Naive B cell (primary cell): ENCODE results near the gene IL18RAP. TPM values are rescaled to one million over a fixed set of nuclear protein-coding genes. Genes with fewer than 3 reads are reported as not detected.

Source experiments
- ATAC-seq, 2 donors: fragments of 150-1000 bp; cut with Tn5 transposase; 2 replicates each; pipeline ENCODE4 v1.10.0; 2021; ENCODE audit warnings: low read depth in 2 of 2, mild to moderate bottlenecking in 2 of 2, moderate library complexity in 2 of 2
- DNase-seq: peaks from one replicate; pipeline ENCODE4 v3.0.0; 2022
- H3K27ac Mint-ChIP-seq, 6 donors: one replicate each; pipeline ENCODE4 v1.8.0; 2020 to 2022; ENCODE audit warnings: mild to moderate bottlenecking in 6 of 6, mixed read lengths in 6 of 6, moderate library complexity in 5 of 6, inconsistent platforms in 2 of 6
- H3K27me3 Mint-ChIP-seq, 3 donors: one replicate each; pipeline ENCODE4 v1.8.0; 2021 to 2022; ENCODE audit warnings: mixed read lengths in 3 of 3, mild to moderate bottlenecking in 1 of 3
- H3K36me3 Mint-ChIP-seq, 2 donors: one replicate each; pipeline ENCODE4 v1.8.0; 2020 to 2022; ENCODE audit warnings: mixed read lengths in 2 of 2, inconsistent platforms in 1 of 2, mild to moderate bottlenecking in 1 of 2
- H3K4me1 Mint-ChIP-seq, 3 donors: one replicate each; pipeline ENCODE4 v1.8.0; 2020 to 2022; ENCODE audit warnings: mixed read lengths in 3 of 3, inconsistent platforms in 1 of 3, mild to moderate bottlenecking in 1 of 3, moderate library complexity in 1 of 3
- H3K4me3 Mint-ChIP-seq, 8 donors: one replicate each; pipeline ENCODE4 v1.8.0; 2020 to 2022; ENCODE audit warnings: mild to moderate bottlenecking in 8 of 8, mixed read lengths in 8 of 8, moderate library complexity in 8 of 8, inconsistent platforms in 2 of 8
- H3K9me3 Mint-ChIP-seq, 7 donors: one replicate each; pipeline ENCODE4 v1.8.0; 2020 to 2022; ENCODE audit warnings: mixed read lengths in 7 of 7, mild to moderate bottlenecking in 5 of 7, inconsistent platforms in 2 of 7, moderate library complexity in 1 of 7
- polyA plus RNA-seq, 6 donors: library from polyadenylated mRNA; unstranded; fragments of 300-500 nt; fragmentation: Illumina TruSeq; gene quantifications; one replicate each; pipeline ENCODE4 v1.2.3, GENCODE V29; 2021; ENCODE audit warnings: low read depth in 6 of 6

The IL18RAP gene
- polyA plus RNA-seq, 6 donors from 2014 or later = not detected

GRCh38 chr2:102451968-102452367, 29.0 kb downstream of the IL18RAP start:
- no peak for DNase-seq
- ATAC-seq = no peak
- H3K36me3 Mint-ChIP-seq = no peaks in the 10 kb centered on the region
- H3K4me1 Mint-ChIP-seq = no peaks in the 10 kb centered on the region
- peak overlapping the region in 1 of 6 donors; percentile 37 for H3K27ac Mint-ChIP-seq
- peaks cover 9 to 19% (median 13%) of the 10 kb centered on the region in 3 donors for H3K27me3 Mint-ChIP-seq
- H3K4me3 Mint-ChIP-seq = no peak overlapping the region
- peaks cover 0 to 13% (median 5%) of the 10 kb centered on the region in 7 donors for H3K9me3 Mint-ChIP-seq

- H3K27me3 Mint-ChIP-seq = peaks cover 9 to 19% (median 13%) of the 10 kb centered on the region in 3 donors
- no peak overlapping the region for H3K4me3 Mint-ChIP-seq
- no peak overlapping the region for H3K27ac Mint-ChIP-seq
- peaks cover 0 to 13% (median 5%) of the 10 kb centered on the region in 7 donors for H3K9me3 Mint-ChIP-seq
- H3K36me3 Mint-ChIP-seq = no peaks in the 10 kb centered on the region
- no peak for ATAC-seq
- no peaks in the 10 kb centered on the region for H3K4me1 Mint-ChIP-seq
- no peak for DNase-seq
These were observed 30.5 kb downstream of the IL18RAP start for GRCh38 chr2:102453501-102453900.

- DNase-seq = no peak
These were observed 32.2 kb downstream of the IL18RAP start for GRCh38 chr2:102455061-102455670.

DNA sequence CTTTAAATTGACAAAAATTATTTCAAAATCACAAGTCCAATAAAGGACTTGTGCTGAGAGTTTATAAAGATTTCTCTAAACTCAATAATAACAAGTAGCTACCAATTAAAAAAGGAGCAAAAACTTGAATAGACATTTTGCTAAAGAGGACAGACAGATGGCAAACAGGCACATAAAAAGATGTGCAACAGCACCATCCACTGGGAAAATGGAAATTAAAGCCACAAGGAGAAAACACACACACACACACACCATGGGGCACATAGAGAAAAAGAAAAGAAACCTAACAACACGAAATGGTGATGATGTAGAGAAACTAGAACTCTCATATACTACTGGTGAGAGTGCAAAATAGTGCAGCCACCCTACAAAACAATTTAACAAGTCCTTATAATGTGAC, 37.5 kb downstream of the IL18RAP start:
- peaks cover 9 to 36% (median 12%) of the 10 kb centered on the region in 3 donors for H3K27me3 Mint-ChIP-seq

More at GRCh38 chr2:102455061-102455670, 32.2 kb downstream of the IL18RAP start:
- Mint-ChIP-seq H3K36me3 (no peaks in the 10 kb centered on the region), H3K27me3 (peaks cover 9 to 19% (median 13%) of the 10 kb centered on the region in 3 donors), H3K4me3 (no peak overlapping the region), H3K27ac (no peak overlapping the region), H3K9me3 (peaks cover 0 to 17% (median 5%) of the 10 kb centered on the region in 7 donors), H3K4me1 (no peaks in the 10 kb centered on the region)
- no peak for ATAC-seq

DNA sequence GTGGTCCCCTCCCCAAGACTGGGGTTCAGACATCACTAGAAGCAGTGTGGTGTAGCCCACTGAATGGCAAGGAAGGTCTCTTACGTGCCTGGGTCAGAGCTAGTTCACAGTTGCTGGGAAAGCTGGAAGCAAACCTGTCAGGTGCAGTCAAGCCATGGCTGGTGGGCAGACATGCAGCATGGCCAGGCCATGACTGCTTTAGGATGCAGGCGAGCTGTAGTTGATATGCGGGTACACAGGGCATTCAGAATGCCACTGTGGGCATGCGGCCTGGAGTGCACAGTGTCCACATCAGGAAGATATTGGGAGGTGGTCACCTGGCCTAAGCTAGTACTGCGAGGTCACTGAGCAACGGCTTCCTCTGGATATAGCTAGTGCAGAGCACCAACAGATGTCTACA, 38.2 kb downstream of the IL18RAP start:
- Mint-ChIP-seq H3K9me3 (peaks cover 0 to 14% (median 1%) of the 10 kb centered on the region in 7 donors), H3K36me3 (no peaks in the 10 kb centered on the region), H3K27me3 (peaks cover 9 to 31% (median 16%) of the 10 kb centered on the region in 3 donors), H3K4me1 (no peaks in the 10 kb centered on the region), H3K4me3 (no peak overlapping the region), H3K27ac (no peak overlapping the region)
- ATAC-seq (no peak), DNase-seq (no peak)

More for the DNA sequence above, 37.5 kb downstream of the IL18RAP start:
- peaks cover 0 to 22% (median 7%) of the 10 kb centered on the region in 7 donors for H3K9me3 Mint-ChIP-seq
- no peaks in the 10 kb centered on the region for H3K4me1 Mint-ChIP-seq
- ATAC-seq (no peak), DNase-seq (no peak)
- no peaks in the 10 kb centered on the region for H3K36me3 Mint-ChIP-seq
- no peak overlapping the region for H3K27ac Mint-ChIP-seq
- no peak overlapping the region for H3K4me3 Mint-ChIP-seq

DNA sequence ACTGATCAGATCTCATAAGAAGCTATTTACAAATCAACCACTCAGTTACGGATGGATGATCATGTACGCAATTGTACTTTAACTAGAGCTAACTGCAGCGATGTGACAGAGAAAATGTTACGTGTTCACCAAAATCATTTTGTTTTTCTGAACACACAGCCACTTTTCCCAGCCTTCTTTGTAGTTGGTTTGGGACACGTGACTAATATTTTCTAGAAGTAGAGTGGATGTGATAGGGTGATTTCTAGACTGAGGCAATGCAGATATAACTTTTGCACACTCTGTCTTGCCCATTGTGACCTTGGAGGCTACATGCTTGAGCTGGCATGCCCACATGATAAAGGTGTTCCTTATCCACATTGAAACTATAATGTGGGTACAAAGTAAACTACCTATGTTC, 40.2 kb downstream of the IL18RAP start:
- Mint-ChIP-seq H3K27ac (no peak overlapping the region), H3K4me1 (no peaks in the 10 kb centered on the region), H3K9me3 (peaks cover 0 to 14% (median 7%) of the 10 kb centered on the region in 7 donors), H3K4me3 (no peak overlapping the region), H3K36me3 (no peaks in the 10 kb centered on the region), H3K27me3 (peaks cover 9 to 31% (median 20%) of the 10 kb centered on the region in 3 donors)
- ATAC-seq (no peak), DNase-seq (no peak)

- Mint-ChIP-seq H3K9me3 (peaks cover 8 to 33% (median 15%) of the 10 kb centered on the region in 7 donors), H3K4me1 (no peaks in the 10 kb centered on the region)
These were observed 47.2 kb downstream of the IL18RAP start for GRCh38 chr2:102470168-102470567.

DNA sequence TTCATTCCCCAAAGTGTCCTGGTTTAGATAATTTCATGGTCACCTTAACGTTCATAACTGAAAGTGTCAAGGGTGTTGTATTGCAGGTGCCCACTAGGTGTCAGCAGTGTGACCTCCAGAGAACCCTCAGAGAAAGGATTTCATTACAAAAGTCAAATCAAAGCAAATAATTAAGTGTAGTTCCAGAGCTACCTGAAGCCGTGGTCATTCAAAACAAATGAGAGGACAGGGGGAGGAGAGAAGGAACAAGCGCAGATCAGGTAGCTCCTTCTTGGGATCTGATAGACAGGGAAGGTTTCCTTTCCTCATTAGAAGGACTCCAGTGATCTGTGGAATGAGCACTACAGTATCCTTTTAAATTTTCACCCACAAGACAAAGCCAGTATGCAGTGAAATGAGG, 50.1 kb downstream of the IL18RAP start, which contains the start of gene SLC9A4:
Gene SLC9A4, plus strand, starts transcription at position 207 of the 400 bp plus-strand sequence. CDS start 534 bp downstream, outside the sequence.
- DNase-seq = peak; percentile 16
- H3K9me3 Mint-ChIP-seq = peaks cover 8 to 23% (median 13%) of the 10 kb centered on the region in 7 donors
- ATAC-seq = no peak
- H3K27me3 Mint-ChIP-seq = peaks cover 32 to 44% (median 37%) of the 10 kb centered on the region in 3 donors
- H3K4me3 Mint-ChIP-seq = no peak within 1 kb of the TSS
- peaks cover 7 to 13% of the 10 kb centered on the region in 2 donors for H3K36me3 Mint-ChIP-seq
- H3K27ac Mint-ChIP-seq = no peak within 1 kb of the TSS
- no peaks in the 10 kb centered on the region for H3K4me1 Mint-ChIP-seq

More at GRCh38 chr2:102470168-102470567, 47.2 kb downstream of the IL18RAP start:
- DNase-seq (no peak), ATAC-seq (no peak)
- H3K27me3 Mint-ChIP-seq = peaks cover 20 to 35% (median 23%) of the 10 kb centered on the region in 3 donors
- H3K27ac Mint-ChIP-seq = no peak overlapping the region
- peaks cover 7 to 13% of the 10 kb centered on the region in 2 donors for H3K36me3 Mint-ChIP-seq
- H3K4me3 Mint-ChIP-seq = no peak overlapping the region

GRCh38 chr2:102473631-102474030, 50.7 kb downstream of the IL18RAP start:
- Mint-ChIP-seq H3K4me1 (no peaks in the 10 kb centered on the region), H3K27ac (no peak overlapping the region), H3K9me3 (peaks cover 8 to 17% (median 12%) of the 10 kb centered on the region in 7 donors), H3K27me3 (peaks cover 35 to 39% (median 38%) of the 10 kb centered on the region in 3 donors), H3K36me3 (peaks cover 7 to 13% of the 10 kb centered on the region in 2 donors), H3K4me3 (no peak overlapping the region)
- ATAC-seq = no peak
- DNase-seq = no peak

GRCh38 chr2:102474785-102475184, 51.8 kb downstream of the IL18RAP start:
- Mint-ChIP-seq H3K4me3 (no peak overlapping the region), H3K36me3 (peaks cover 7 to 10% of the 10 kb centered on the region in 2 donors), H3K9me3 (peaks cover 4 to 10% (median 8%) of the 10 kb centered on the region in 7 donors), H3K27me3 (peaks cover 29 to 38% (median 37%) of the 10 kb centered on the region in 3 donors), H3K27ac (peak overlapping the region in 1 of 6 donors; percentile 13), H3K4me1 (no peaks in the 10 kb centered on the region)
- no peak for DNase-seq
- ATAC-seq = no peak

DNA sequence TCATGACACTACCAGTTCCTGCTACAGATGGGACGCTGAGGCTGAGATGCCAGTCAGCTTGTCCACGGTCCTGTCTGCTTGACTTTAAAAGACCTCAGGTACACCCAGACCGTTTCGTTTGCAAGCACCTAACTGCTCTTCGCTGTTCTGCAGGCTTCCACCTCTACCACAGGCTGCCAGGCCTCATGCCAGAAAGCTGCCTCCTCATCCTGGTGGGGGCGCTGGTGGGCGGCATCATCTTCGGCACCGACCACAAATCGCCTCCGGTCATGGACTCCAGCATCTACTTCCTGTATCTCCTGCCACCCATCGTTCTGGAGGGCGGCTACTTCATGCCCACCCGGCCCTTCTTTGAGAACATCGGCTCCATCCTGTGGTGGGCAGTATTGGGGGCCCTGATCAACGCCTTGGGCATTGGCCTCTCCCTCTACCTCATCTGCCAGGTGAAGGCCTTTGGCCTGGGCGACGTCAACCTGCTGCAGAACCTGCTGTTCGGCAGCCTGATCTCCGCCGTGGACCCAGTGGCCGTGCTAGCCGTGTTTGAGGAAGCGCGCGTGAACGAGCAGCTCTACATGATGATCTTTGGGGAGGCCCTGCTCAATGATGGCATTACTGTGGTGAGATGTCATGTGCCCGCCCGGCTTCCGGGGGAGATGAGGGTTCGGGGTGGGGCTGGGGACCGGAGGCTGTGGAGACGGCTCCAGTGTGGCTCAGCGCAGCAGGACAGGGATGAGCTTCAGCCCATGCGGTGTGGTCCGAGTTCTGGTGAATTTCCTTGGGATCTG, 55.9 kb downstream of the IL18RAP start:
- Mint-ChIP-seq H3K36me3 (no peaks in the 10 kb centered on the region), H3K27me3 (peaks cover 18 to 28% (median 27%) of the 10 kb centered on the region in 3 donors)
- no peak for DNase-seq

GRCh38 chr2:102480285-102481195, 57.6 kb downstream of the IL18RAP start:
- DNase-seq = no peak
- H3K27ac Mint-ChIP-seq = peak overlapping the region in 1 of 6 donors; percentile 74
- H3K36me3 Mint-ChIP-seq = no peaks in the 10 kb centered on the region

More for the DNA sequence above, 55.9 kb downstream of the IL18RAP start:
- ATAC-seq = no peak
- Mint-ChIP-seq H3K4me1 (no peaks in the 10 kb centered on the region), H3K4me3 (no peak overlapping the region), H3K9me3 (no peaks in the 10 kb centered on the region), H3K27ac (no peak overlapping the region)

DNA sequence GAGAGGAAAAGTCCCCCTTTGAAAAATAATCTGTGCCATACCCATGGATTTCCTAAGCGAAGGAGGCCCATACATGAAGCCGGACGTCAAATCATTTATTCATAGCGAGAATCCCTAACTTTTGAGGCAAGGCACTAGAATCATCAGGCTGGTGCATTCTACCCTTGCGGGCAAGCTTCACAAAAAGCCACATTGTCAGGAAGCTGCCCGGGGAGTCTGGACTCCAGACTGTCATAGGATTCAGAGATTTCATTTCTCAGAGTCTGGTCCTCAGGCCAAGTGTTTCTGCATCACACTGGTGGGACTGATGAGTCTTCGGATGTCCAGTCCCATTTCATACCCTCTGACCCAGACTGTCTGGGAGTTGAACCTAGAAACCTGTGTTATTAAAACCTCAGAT, 59.0 kb downstream of the IL18RAP start:
- Mint-ChIP-seq H3K27me3 (peaks cover 25 to 44% (median 41%) of the 10 kb centered on the region in 3 donors), H3K27ac (no peak overlapping the region), H3K4me3 (no peak overlapping the region), H3K4me1 (no peaks in the 10 kb centered on the region), H3K36me3 (no peaks in the 10 kb centered on the region), H3K9me3 (no peaks in the 10 kb centered on the region)
- no peak for ATAC-seq
- no peak for DNase-seq

More at GRCh38 chr2:102480285-102481195, 57.6 kb downstream of the IL18RAP start:
- H3K9me3 Mint-ChIP-seq = no peaks in the 10 kb centered on the region
- H3K27me3 Mint-ChIP-seq = peaks cover 30 to 41% (median 35%) of the 10 kb centered on the region in 3 donors
- H3K4me3 Mint-ChIP-seq = no peak overlapping the region
- no peaks in the 10 kb centered on the region for H3K4me1 Mint-ChIP-seq
- ATAC-seq = no peak
